NT2/D1 (cell line): Measurements from ENCODE around the gene KTN1.

Source experiments
- SUZ12 ChIP-seq: IDR thresholded peaks from 2 replicates; pipeline ENCODE4 v1.6.1; 2011; ENCODE audit not compliant: insufficient read length, insufficient read depth; ENCODE audit errors: extremely low read depth
- YY1 ChIP-seq: IDR thresholded peaks from 2 replicates; pipeline ENCODE4 v1.6.1; 2011; ENCODE audit not compliant: insufficient read length, insufficient read depth
- ZNF274 ChIP-seq: IDR thresholded peaks from 2 replicates; pipeline ENCODE4 v1.6.1; 2011; ENCODE audit warnings: mild to moderate bottlenecking, low read depth, low read length

GRCh38 chr14:55605793-55606192 lies 25.8 kb downstream of the KTN1 start:
- no peak for TF ChIP-seq YY1
- no peak for TF ChIP-seq SUZ12
- TF ChIP-seq ZNF274 = no peak
